LNCaP clone FGC (cell line): ENCODE results near the gene ENDOG.

Source experiments
- DNase-seq: peaks from one replicate; pipeline ENCODE4 v3.0.0-alpha.2; 2011; ENCODE audit warnings: low read depth
- H3K4me3 ChIP-seq: 2 replicates; pipeline ENCODE4 v1.5.1; 2011; ENCODE audit warnings: mild to moderate bottlenecking, low read depth, low read length, control low read depth
- CTCF ChIP-seq: IDR thresholded peaks from 2 replicates; pipeline ENCODE4 v1.5.1; 2012; ENCODE audit warnings: mild to moderate bottlenecking; ENCODE audit not compliant: control insufficient read depth, insufficient read depth; ENCODE audit errors: extremely low read depth

Gene ENDOG

DNA sequence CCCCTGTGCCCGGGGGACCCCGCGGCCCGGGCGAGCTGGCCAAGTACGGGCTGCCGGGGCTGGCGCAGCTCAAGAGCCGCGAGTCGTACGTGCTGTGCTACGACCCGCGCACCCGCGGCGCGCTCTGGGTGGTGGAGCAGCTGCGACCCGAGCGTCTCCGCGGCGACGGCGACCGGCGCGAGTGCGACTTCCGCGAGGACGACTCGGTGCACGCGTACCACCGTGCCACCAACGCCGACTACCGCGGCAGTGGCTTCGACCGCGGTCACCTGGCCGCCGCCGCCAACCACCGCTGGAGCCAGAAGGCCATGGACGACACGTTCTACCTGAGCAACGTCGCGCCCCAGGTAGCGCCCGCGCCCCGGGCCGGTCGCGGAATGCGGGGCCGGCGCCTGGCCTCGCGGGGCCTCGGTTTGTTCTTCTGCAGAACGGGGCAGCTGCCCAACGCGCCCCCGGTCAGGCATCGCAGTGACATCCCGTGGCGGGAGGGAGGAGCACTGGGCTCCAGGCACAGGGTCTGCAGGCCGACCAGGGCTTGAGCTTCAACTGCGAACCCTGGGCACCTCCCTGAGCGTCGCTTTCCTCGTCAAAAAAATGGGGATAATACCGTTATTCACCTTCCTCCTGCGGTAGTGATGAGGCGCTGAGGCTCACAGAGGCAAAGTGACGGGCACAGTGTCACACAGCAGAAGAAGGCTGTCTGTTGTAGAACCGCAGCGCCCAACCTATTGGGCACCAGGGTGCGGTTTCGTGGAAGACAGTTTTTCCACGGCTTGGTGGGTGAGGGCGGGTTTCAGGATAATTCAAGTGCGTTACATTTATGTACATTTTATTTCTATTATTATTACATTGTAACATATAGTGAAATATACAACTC lies 777 bp downstream of the ENDOG start:
- TF ChIP-seq CTCF, result 0 out of 2 replicates have a peak, but pooled peaks have one; percentile 5
- no peak for DNase-seq
- H3K4me3 ChIP-seq, result peak overlapping the region; percentile 69

GRCh38 chr9:128819716-128820664 lies 1.7 kb downstream of the ENDOG start:
- no peak for DNase-seq
- TF ChIP-seq CTCF, result no peak
- H3K4me3 ChIP-seq, result peak overlapping the region; percentile 69

DNA sequence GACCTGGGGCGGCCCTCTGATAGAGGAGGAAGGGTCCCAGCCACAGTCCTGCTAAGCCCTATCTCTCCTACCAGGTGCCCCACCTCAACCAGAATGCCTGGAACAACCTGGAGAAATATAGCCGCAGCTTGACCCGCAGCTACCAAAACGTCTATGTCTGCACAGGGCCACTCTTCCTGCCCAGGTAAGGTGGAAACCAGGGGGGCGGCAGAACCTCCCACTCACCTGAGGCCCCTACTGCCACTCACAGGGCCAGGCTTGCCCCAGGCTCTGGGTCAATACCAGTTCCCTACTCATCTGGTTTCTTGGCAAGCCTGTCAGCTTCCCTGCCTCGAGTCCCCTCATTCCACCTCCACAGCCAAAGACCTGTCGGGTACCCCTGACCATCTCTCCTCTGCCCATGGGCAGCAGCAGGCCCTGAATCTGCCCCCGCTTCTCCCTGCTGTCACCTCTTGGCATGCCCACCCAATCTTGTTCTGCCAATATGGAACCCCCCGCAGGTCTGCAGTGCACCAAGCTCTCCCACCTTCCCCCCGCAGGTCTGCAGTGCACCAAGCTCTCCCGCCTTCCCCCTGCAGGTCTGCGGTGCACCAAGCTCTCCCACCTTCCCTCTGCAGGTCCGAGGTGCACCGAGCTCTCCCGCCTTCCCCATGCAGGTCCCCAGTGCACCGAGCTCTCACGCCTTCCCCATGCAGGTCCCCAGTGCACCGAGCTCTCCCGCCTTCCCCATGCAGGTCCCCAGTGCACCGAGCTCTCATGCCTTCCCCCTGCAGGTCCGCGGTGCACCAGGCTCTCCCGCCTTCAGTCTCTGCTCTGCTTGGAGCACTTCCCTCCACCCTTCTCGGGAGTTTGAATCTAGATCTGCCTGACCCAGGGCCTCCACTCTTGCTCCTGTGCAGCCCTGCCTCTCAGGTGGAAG lies 2.6 kb downstream of the ENDOG start:
- H3K4me3 ChIP-seq, result no peak overlapping the region
- no peak for DNase-seq
- no peak for TF ChIP-seq CTCF

GRCh38 chr9:128821584-128822406 lies 3.5 kb downstream of the ENDOG start:
- H3K4me3 ChIP-seq, result no peak overlapping the region
- DNase-seq, result no peak
- no peak for TF ChIP-seq CTCF

DNA sequence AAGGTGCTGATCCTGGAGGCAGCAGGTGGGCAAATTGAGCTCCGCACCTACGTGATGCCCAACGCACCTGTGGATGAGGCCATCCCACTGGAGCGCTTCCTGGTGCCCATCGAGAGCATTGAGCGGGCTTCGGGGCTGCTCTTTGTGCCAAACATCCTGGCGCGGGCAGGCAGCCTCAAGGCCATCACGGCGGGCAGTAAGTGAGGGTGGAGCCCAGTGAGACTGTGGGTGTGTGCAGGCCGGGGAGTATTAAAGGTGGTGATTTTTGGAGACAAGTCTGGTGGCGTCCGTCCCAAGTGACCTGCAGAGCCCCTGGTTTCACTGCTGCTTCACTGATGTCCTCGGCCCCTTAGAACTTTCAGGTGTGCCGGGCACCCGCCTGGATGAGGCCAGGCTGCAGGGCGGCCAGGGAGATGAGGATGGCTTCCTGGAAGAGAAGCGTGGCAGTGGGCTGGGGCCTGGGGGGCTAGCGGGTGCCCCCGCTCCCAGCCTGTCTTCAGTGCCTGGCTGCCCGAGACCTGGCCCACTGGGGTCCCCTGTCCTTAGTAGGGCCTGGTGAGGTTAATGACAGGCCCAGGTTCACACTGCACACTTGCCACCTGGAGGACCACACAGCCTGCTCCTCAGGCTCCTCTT lies 4.2 kb downstream of the ENDOG start:
- H3K4me3 ChIP-seq, result no peak overlapping the region
- DNase-seq, result no peak
- no peak for TF ChIP-seq CTCF
